GM21390 (cell line): ENCODE data around the gene TTLL7.

Experiments
- ATAC-seq: cut with Tn5 transposase; IDR thresholded peaks from one replicate; pipeline ENCODE4 v1.9.1; 2021; ENCODE audit not compliant: unreplicated experiment

Gene TTLL7

GRCh38 chr1:83883979-83884378 lies 115.0 kb downstream of the TTLL7 start:
- no peak for ATAC-seq

GRCh38 chr1:83882906-83883305 lies 116.0 kb downstream of the TTLL7 start:
- ATAC-seq: no peak

DNA sequence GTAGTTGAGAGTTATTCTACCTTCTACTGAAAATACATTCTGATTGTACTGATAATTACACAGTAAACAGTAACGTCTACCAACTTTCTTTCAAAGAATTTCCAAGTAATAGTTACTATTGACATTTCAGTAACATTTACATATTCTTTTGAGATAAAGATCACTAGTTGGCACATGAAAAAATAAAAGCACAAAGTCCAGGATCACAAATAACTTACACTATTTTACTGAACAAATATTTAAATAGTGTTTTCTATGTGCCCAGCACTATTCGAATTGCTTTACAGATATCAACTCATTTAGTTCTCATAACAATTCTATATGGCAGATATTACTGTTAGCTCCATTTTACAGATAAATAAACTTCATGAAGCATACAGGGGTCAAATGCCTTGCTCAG lies 126.4 kb downstream of the TTLL7 start:
- no peak for ATAC-seq

DNA sequence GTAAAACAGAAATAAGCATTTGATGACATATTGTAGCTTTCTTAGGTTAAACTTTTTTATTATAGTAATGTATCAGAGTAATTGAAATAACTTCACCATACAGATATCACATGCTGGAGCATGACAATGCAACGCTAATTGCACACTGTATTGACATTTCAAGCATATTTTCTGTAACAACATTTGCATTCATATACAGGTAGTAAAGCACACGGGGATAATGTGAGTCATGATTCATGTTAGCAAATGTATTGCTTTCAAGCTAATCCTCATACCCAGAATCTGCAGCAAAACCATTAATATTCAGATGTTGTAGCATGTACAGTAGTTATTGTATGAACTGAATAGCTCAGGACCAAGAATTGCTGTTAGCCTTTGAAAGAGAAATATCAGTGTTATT lies 133.9 kb downstream of the TTLL7 start:
- ATAC-seq: no peak

DNA sequence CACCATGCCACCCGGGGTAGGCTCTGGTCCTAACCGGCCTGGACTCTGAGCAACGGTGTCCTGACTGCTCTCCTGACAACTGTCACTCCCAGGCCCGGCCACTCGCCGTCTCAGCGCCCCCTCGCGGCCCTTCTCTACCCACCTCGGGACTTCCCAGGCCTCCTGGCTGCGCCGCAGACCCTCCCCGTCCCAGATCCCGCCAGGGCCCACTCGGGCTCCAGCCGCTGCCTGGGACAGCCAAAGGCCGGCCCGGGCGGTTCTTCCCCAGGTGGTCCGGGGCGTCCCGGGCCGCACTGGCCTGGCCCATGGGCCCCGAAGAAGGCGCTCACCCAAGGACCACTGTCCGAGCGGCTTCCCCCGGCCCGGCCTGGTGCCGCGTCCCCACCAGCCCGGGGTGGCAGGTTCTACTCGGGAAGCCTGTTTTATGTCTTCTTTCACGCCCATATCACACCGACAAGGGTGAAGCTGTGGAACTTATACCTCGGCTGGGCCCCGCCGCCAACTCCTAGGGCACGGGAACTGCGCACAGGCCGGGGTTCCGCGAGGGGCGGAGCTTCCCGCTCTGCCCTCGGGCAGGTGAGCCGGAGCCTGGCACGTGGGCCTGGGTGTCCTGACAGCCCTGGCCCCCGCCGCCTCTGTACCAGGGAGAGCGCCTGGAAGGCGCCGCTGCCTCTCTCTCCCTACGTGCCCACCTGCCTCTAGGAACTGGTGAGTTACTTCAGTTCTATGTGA lies 138.3 kb downstream of the TTLL7 start:
- ATAC-seq: peak; percentile 95

DNA sequence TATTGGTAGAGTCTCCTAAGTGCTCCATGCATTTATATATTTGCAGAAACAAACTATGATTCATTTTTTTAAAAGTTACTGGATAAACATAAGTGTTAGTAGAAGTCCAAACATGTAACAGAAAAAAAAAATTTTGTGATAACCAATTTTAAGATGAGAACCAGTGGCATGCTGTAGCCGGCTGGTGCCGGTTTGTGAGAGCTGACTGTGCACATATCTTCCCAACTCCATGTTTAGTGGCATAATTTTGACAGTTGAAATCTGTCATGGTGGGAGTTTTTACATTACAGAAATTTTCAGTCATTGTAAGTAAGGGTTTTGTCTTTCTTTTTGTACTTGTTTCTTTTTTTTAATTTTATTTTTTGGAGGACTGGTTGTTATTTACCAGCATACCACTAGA lies 141.2 kb downstream of the TTLL7 start:
- no peak for ATAC-seq

GRCh38 chr1:83857103-83857502 lies 141.8 kb downstream of the TTLL7 start:
- no peak for ATAC-seq

- ATAC-seq: no peak
Observed at GRCh38 chr1:83856381-83856780, 142.6 kb downstream of the TTLL7 start.

DNA sequence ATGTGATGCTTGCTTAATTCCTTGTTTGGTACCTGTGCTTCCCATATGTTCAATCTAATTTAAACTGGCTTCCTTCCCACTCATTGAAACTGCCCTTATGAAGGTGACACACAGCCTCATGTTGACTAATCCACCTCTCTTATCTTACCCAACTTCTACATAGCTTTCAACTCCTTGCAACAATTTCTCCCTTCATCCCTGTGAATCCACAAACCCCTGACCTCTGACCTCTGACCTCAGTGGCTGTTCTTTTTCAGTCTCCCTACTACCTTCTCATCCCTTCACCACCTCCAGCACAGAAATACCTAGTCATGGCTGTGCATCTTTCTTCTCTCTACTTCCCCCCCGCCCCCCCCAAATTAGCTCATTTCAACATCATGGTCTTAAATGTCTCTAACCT lies 144.5 kb downstream of the TTLL7 start:
- ATAC-seq: no peak

GRCh38 chr1:83850834-83851233 lies 148.1 kb downstream of the TTLL7 start:
- no peak for ATAC-seq

- peak; percentile 73 for ATAC-seq
Observed at GRCh38 chr1:83849191-83850061, 149.5 kb downstream of the TTLL7 start.

DNA sequence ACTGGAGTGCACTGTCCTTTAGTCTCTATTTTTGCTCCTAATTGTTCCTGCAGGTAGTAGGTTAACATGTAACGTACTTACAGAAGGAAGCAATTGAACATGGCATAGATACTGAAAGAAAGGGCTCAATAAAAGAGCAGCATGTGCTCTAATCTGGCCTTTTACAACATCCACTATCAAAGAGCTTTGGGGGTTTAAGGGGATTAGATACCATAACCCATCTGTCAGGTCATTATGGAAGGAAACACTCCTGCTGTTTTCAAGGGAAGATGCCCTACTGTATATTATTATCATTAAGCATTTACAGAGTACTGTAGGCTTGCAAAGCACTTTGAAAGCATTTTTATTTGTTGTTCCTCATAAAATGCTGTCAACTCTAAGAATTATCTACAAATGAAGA lies 152.8 kb downstream of the TTLL7 start:
- ATAC-seq: no peak

DNA sequence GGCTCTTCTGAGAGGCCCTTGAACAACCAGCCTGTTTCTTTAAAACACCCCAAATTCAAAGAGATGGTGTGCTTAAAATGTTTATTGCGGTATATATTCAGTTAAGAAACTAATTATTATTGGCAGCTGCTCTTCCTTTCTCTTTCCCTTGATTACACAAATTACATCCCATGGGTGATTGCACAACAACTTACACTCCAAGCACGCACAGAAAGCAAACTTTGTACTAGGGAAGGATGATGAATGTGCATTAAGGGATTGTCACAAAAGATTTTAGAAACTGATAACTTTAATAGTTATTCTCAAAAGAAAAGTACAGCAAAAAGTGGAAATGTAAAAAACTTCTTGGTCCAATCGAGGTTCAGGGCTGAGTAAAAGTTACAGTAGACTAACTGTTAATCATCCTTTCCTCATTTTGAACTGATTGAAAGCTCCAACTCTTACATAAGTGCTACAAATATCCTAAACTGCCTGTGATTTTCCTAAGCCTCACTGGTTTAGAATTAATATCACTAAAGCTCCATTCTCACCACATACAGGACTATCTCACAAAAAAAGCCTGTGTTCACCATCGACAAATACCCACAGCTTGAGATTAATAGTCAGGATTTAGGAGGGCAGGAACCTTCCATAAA lies 153.4 kb downstream of the TTLL7 start:
- ATAC-seq: no peak

DNA sequence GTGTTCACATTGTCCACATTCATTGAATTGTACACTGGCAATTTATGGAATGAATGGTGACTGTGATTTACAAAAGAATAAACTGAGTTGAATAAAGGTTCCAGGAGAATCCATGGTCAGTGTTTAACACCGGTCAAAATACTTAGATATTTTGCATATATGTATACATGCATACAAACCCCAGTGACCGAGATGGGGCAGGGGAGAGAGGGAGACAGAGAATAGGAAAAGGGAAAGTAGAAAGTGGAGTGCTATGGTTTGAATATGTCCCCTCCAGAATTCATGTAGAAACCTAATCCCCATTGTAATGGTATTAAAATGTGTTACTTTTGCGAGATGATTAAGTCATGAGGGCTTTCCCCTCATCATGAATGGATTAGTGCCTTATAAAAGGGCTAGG lies 154.4 kb downstream of the TTLL7 start:
- ATAC-seq: no peak

DNA sequence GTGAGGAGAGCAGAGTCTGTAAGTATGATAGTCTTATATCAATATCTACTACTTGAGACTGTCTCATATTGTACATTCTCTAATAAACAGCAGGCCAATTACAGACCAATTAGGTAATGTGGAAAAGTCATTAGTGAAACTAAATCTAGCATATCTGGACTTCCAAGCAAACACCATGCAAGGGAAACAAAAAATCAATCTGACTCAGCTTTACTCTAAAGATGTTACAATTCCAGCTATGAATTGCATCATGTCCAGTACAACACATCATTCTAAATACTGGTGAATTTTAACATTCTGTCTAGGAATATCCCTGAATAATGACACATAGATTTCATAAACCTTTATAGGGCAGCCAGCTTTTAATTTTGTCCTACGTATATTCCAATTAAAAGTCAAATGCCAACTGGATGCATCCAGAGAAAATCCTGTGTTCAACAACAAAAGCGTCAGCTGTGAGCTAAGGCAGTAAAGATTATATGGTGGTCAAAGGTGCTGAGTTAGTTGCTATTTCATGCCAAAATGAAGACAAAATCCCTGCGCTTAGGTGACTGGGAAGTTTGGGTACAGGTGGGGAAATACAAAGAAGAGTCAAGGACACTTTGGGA lies 159.3 kb downstream of the TTLL7 start:
- ATAC-seq: no peak

DNA sequence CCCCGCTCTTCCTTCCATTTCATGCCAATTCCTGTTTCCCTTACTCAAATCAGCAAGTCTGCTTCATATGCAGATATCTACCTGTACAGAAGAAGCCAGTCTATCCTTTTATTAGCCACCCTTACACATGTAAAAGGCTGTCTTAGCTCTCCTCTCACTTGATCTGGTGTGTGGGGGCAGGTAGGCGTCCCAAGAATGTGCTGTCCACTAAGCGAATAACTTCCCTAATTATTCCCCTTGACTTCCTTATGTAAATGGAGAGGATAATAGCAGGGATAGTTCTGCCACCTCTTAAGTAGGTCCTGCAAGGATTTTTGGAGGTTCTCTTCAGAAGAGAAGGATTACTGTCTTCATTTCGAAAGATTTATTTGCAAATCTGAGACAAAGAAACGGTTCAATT lies 160.4 kb downstream of the TTLL7 start:
- ATAC-seq: no peak

DNA sequence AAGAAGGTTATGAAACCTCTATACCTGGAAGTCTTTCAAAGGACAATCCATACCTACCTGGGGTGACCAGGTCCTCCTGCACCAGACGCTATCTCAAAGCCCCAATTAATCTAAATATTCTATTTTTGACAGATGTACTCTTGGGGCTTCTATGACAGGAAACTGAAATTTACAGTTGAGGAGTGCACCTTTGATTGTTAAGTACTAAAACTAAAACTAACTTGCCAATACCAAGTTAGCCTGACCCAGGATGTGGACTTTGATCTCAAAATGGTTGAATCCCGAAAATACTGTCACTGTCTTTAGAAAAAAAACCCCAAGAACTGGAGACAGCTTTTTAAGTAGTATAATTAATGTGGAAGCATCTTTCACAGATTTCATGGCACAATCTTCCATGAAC lies 162.4 kb downstream of the TTLL7 start:
- no peak for ATAC-seq

DNA sequence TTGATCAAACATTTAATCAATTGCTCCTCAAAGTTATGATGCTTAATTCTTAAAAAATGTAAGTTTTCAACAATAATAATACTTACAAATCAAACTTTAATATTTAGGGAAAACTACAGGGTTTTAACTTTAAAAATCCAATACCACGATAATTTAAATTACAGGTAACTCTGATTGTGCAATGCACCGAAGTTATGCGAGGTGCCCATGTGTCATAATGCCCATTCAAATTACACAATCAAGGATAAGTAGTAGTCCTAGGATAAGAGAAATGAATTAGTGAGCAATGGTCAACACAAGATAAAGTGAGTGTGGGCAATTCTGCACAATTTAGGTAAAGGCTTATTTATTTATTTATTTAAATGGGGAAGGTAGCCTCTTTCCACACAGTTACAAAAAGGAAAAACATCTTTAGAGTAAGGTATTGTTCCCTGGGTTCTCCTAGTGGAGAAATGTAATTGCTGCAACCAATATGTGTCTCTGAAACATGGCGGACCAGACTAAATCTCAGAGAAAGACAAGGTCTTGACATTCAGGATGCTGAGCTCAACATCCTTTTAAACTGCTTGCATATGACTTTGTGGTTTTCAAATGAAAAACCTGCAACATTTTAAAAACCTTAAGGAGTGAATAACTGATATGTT lies 164.2 kb downstream of the TTLL7 start:
- ATAC-seq: no peak

DNA sequence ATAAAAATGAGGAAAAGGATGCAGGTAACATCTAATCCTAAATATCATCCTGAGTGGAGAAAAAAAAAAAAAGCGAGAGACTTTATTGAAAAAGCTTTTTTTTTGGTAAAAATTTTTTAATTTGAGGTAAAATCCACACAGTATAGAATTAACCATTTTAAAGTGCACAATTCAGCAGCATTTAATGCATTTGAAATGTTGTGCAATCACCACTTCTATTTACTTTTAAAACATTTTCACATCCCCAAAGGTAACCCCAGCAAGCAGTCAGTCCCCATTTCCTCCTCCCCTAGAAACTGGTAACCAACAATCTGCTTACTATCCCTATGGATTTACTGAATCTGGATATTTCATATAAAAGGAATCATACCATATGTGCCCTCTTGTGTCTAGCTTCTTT lies 166.7 kb downstream of the TTLL7 start:
- ATAC-seq: no peak

- no peak for ATAC-seq
Observed at GRCh38 chr1:83829106-83829505, 169.8 kb downstream of the TTLL7 start.

- no peak for ATAC-seq
Observed at GRCh38 chr1:83828456-83828855, 170.5 kb downstream of the TTLL7 start.
